Liver (tissue), 9 donors: ENCODE results near the gene TCP1. TPM values are rescaled to one million over a fixed set of nuclear protein-coding genes. Genes with fewer than 3 reads are reported as not detected.

ENCODE experiments used
- DNase-seq: peaks from one replicate; pipeline ENCODE4 v3.0.0-alpha.2; 2017; ENCODE audit warnings: low spot score
- H3K27ac ChIP-seq, 2 donors: one replicate each; pipeline ENCODE4 v1.7.0; 2013; ENCODE audit warnings: inconsistent platforms in 2 of 2, low read length in 2 of 2, control low read depth in 1 of 2, low read depth in 1 of 2, mild to moderate bottlenecking in 1 of 2
- H3K27me3 ChIP-seq, 4 donors: one replicate each; pipeline versions ENCODE4 v1.6.1 to v1.7.0; 2013; ENCODE audit warnings: low read length in 3 of 4, inconsistent platforms in 1 of 4, mild to moderate bottlenecking in 1 of 4, moderate library complexity in 1 of 4; ENCODE audit not compliant: control insufficient read depth in 4 of 4, insufficient read depth in 4 of 4
- H3K36me3 ChIP-seq, 4 donors: one replicate each; pipeline versions ENCODE4 v1.6.1 to v1.7.0; 2013; ENCODE audit warnings: low read length in 3 of 4, mild to moderate bottlenecking in 3 of 4, low read depth in 1 of 4, moderate library complexity in 1 of 4; ENCODE audit not compliant: control insufficient read depth in 4 of 4, insufficient read depth in 3 of 4
- H3K4me1 ChIP-seq, 4 donors: one replicate each; pipeline versions ENCODE4 v1.6.1 to v1.7.0; 2013; ENCODE audit warnings: low read length in 3 of 4, mild to moderate bottlenecking in 3 of 4, moderate library complexity in 1 of 4; ENCODE audit not compliant: control insufficient read depth in 4 of 4, insufficient read depth in 4 of 4
- H3K4me3 ChIP-seq, 3 donors: one replicate each; pipeline versions ENCODE4 v1.6.1 to v1.7.0; 2013; ENCODE audit warnings: low read length in 3 of 3, control low read depth in 1 of 3, low read depth in 1 of 3, mild to moderate bottlenecking in 1 of 3
- H3K9ac ChIP-seq, 2 donors: one replicate each; pipeline ENCODE4 v1.7.0; 2013; ENCODE audit warnings: low read length in 2 of 2, mild to moderate bottlenecking in 2 of 2, moderate library complexity in 2 of 2, control low read depth in 1 of 2, low read depth in 1 of 2
- H3K9me3 ChIP-seq, 4 donors: one replicate each; pipeline versions ENCODE4 v1.6.1 to v1.7.0; 2013; ENCODE audit warnings: low read length in 3 of 4; ENCODE audit not compliant: control insufficient read depth in 4 of 4
- EGR1 ChIP-seq, 2 donors: IDR thresholded peaks; 2 replicates each; pipeline ENCODE4 v1.6.1; 2016 to 2018; ENCODE audit warnings: antibody characterized with exemption in 2 of 2, low read depth in 2 of 2
- FOXA1 ChIP-seq: IDR thresholded peaks from 2 replicates; pipeline ENCODE4 v1.6.1; 2016; ENCODE audit warnings: antibody characterized with exemption
- FOXA2 ChIP-seq: IDR thresholded peaks from 2 replicates; pipeline ENCODE4 v1.6.1; 2016; ENCODE audit warnings: antibody characterized with exemption
- GABPA ChIP-seq, 2 donors: IDR thresholded peaks in 1 of 2; conservative IDR thresholded peaks in 1 of 2; 2 replicates each; pipeline ENCODE4 v1.6.1; 2016; ENCODE audit warnings: antibody characterized with exemption in 2 of 2, mild to moderate bottlenecking in 1 of 2, moderate library complexity in 1 of 2
- HNF4A ChIP-seq, 2 donors: conservative IDR thresholded peaks; 2 replicates each; pipeline ENCODE4 v1.6.1; 2016; ENCODE audit warnings: antibody characterized with exemption in 2 of 2, mild to moderate bottlenecking in 2 of 2
- HNF4G ChIP-seq: IDR thresholded peaks from 2 replicates; pipeline ENCODE4 v1.6.1; 2016; ENCODE audit warnings: antibody characterized with exemption
- JUND ChIP-seq, 2 donors: IDR thresholded peaks; 2 replicates each; pipeline ENCODE4 v1.6.1; 2016; ENCODE audit warnings: antibody characterized with exemption in 2 of 2
- NR2F2 ChIP-seq: IDR thresholded peaks from 2 replicates; pipeline ENCODE4 v1.6.1; 2016; ENCODE audit warnings: antibody characterized with exemption
- RAD21 ChIP-seq, 2 donors: IDR thresholded peaks; 2 replicates each; pipeline ENCODE4 v1.6.1; 2016; ENCODE audit warnings: antibody characterized with exemption in 2 of 2, mild to moderate bottlenecking in 2 of 2
- RXRA ChIP-seq, 2 donors: IDR thresholded peaks; 2 replicates each; pipeline ENCODE4 v1.6.1; 2017 to 2018; ENCODE audit warnings: antibody characterized with exemption in 2 of 2, mild to moderate bottlenecking in 1 of 2
- SP1 ChIP-seq: IDR thresholded peaks from 2 replicates; pipeline ENCODE4 v1.6.1; 2018; ENCODE audit warnings: antibody characterized with exemption, mild to moderate bottlenecking
- TAF1 ChIP-seq: conservative IDR thresholded peaks from 2 replicates; pipeline ENCODE4 v1.6.1; 2016; ENCODE audit warnings: antibody characterized with exemption, mild to moderate bottlenecking
- YY1 ChIP-seq: IDR thresholded peaks from 2 replicates; pipeline ENCODE4 v1.6.1; 2016; ENCODE audit warnings: antibody characterized with exemption, mild to moderate bottlenecking
- WGBS: extraction: QIAGEN DNeasy Blood & Tissue Kit; methylation state at CpG from one replicate; pipeline ENCODE4 v1.1.7; 2013; 5-methylcytosine and 5-hydroxymethylcytosine counted together
- polyA plus RNA-seq, 2 donors: library from polyadenylated mRNA; stranded (reverse) in 1 of 2; unstranded in 1 of 2; fragments of 200-250 nt in 1 of 2; fragments of >200 nt in 1 of 2; fragmentation: Nextera tagmentation in 1 of 2; extraction: Ambion mirVana in 1 of 2; gene quantifications; one replicate each; pipeline versions ENCODE4 v1.2.1 to v1.2.3, GENCODE V29; 2013 to 2015
- total RNA-seq, 2 donors: library from RNA; depleted of rRNA; stranded (reverse); fragments of >200 nt; gene quantifications; one replicate each; pipeline ENCODE4 v1.2.3, GENCODE V29; 2014
- TF ChIP-seq, protein P1 (sequence below): fragments of 150-350 bp; IDR thresholded peaks from 2 replicates; pipeline ENCODE4 v1.5.1; 2017; ENCODE audit warnings: improper control_type of control experiment, low read depth, low read length; ENCODE audit not compliant: missing input control
- TF ChIP-seq, protein P2 (sequence below): IDR thresholded peaks from 2 replicates; pipeline ENCODE4 v1.6.1; 2016; ENCODE audit warnings: antibody characterized with exemption
- TF ChIP-seq, protein P3 (sequence below): IDR thresholded peaks from 2 replicates; pipeline ENCODE4 v1.6.1; 2016; ENCODE audit warnings: antibody characterized with exemption, mild to moderate bottlenecking
- TF ChIP-seq, protein P4 (sequence below): IDR thresholded peaks from 2 replicates; pipeline ENCODE4 v1.6.1; 2016; ENCODE audit warnings: antibody characterized with exemption
- TF ChIP-seq, protein P5 (sequence below): IDR thresholded peaks from 2 replicates; pipeline ENCODE4 v1.6.1; 2016; ENCODE audit warnings: antibody characterized with exemption
- donor health status: healthy.
- donor health status: healthy.
- donor health status: healthy.
- donor health status: healthy.
- donor health status: healthy.

The TCP1 gene
- total and polyA plus RNA-seq, 4 donors = 59.5 to 155 (median 94.3) TPM

DNA sequence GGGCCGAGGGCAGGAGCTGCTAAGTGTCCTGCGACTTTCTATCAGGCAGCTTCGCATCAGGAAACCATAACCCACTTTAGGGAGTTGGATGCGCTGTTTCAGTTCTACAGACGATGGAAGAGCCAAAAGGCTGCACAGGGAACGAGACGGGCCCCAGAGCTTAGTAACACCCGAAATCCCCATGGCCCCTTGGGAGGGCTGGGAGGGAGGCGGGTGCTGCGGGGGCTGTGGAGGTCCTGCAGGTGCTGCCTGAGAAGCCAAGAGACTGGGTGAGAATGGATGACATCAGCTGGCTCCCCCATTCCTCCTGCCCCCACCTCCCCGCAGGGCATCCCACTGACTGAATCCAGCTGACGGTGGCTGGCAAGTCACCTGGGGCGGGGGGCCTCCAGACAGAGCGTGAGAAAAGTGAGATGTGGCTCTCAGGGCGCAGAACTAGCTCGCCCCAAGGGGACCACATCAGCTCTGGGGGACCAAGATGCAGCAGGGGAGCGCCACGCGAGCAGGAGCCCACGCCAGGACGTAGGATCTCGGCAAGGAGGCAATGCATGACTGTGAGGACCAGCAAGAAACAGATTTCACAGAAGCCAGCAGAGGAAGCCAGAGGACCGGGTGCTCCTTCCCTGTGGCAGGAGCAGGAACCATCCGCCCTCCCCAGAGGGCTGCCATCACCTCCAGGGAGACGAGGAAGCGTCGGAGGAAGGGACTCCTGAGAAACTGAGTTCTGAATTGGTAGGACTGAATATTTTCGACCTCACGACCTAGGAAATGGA is 47.5 kb upstream of the TCP1 start:
- no peak overlapping the region for H3K9ac ChIP-seq
- H3K4me3 ChIP-seq = no peak overlapping the region
- no peak for TF ChIP-seq HNF4A (conservative IDR thresholded peaks at IDR 0.05)
- TF ChIP-seq, protein P1, sequence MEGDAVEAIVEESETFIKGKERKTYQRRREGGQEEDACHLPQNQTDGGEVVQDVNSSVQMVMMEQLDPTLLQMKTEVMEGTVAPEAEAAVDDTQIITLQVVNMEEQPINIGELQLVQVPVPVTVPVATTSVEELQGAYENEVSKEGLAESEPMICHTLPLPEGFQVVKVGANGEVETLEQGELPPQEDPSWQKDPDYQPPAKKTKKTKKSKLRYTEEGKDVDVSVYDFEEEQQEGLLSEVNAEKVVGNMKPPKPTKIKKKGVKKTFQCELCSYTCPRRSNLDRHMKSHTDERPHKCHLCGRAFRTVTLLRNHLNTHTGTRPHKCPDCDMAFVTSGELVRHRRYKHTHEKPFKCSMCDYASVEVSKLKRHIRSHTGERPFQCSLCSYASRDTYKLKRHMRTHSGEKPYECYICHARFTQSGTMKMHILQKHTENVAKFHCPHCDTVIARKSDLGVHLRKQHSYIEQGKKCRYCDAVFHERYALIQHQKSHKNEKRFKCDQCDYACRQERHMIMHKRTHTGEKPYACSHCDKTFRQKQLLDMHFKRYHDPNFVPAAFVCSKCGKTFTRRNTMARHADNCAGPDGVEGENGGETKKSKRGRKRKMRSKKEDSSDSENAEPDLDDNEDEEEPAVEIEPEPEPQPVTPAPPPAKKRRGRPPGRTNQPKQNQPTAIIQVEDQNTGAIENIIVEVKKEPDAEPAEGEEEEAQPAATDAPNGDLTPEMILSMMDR = no peak
- TF ChIP-seq, protein P2, sequence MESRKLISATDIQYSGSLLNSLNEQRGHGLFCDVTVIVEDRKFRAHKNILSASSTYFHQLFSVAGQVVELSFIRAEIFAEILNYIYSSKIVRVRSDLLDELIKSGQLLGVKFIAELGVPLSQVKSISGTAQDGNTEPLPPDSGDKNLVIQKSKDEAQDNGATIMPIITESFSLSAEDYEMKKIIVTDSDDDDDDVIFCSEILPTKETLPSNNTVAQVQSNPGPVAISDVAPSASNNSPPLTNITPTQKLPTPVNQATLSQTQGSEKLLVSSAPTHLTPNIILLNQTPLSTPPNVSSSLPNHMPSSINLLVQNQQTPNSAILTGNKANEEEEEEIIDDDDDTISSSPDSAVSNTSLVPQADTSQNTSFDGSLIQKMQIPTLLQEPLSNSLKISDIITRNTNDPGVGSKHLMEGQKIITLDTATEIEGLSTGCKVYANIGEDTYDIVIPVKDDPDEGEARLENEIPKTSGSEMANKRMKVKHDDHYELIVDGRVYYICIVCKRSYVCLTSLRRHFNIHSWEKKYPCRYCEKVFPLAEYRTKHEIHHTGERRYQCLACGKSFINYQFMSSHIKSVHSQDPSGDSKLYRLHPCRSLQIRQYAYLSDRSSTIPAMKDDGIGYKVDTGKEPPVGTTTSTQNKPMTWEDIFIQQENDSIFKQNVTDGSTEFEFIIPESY = no peak
- no peak for TF ChIP-seq RAD21 (IDR thresholded peaks at IDR 0.05)
- TF ChIP-seq, protein P3, sequence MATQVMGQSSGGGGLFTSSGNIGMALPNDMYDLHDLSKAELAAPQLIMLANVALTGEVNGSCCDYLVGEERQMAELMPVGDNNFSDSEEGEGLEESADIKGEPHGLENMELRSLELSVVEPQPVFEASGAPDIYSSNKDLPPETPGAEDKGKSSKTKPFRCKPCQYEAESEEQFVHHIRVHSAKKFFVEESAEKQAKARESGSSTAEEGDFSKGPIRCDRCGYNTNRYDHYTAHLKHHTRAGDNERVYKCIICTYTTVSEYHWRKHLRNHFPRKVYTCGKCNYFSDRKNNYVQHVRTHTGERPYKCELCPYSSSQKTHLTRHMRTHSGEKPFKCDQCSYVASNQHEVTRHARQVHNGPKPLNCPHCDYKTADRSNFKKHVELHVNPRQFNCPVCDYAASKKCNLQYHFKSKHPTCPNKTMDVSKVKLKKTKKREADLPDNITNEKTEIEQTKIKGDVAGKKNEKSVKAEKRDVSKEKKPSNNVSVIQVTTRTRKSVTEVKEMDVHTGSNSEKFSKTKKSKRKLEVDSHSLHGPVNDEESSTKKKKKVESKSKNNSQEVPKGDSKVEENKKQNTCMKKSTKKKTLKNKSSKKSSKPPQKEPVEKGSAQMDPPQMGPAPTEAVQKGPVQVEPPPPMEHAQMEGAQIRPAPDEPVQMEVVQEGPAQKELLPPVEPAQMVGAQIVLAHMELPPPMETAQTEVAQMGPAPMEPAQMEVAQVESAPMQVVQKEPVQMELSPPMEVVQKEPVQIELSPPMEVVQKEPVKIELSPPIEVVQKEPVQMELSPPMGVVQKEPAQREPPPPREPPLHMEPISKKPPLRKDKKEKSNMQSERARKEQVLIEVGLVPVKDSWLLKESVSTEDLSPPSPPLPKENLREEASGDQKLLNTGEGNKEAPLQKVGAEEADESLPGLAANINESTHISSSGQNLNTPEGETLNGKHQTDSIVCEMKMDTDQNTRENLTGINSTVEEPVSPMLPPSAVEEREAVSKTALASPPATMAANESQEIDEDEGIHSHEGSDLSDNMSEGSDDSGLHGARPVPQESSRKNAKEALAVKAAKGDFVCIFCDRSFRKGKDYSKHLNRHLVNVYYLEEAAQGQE = no peak
- no peak for TF ChIP-seq GABPA (IDR thresholded peaks at IDR 0.05 in 1 of 2, conservative IDR thresholded peaks at IDR 0.05 in 1 of 2)
- no peak for TF ChIP-seq HNF4G
- no peak for TF ChIP-seq JUND (IDR thresholded peaks at IDR 0.05)
- TF ChIP-seq FOXA2 = no peak
- TF ChIP-seq, protein P4, sequence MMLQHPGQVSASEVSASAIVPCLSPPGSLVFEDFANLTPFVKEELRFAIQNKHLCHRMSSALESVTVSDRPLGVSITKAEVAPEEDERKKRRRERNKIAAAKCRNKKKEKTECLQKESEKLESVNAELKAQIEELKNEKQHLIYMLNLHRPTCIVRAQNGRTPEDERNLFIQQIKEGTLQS = no peak
- no peak for TF ChIP-seq SP1
- no peak for TF ChIP-seq NR2F2
- no peak for TF ChIP-seq FOXA1
- no peak for TF ChIP-seq YY1
- TF ChIP-seq, protein P5, sequence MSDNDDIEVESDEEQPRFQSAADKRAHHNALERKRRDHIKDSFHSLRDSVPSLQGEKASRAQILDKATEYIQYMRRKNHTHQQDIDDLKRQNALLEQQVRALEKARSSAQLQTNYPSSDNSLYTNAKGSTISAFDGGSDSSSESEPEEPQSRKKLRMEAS = no peak
- TF ChIP-seq EGR1 (IDR thresholded peaks at IDR 0.05; ENCODE audit: low read depth in 2 of 2) = no peak
- TF ChIP-seq TAF1 = no peak
- TF ChIP-seq RXRA (IDR thresholded peaks at IDR 0.05) = no peak
- no peaks in the 10 kb centered on the region for H3K36me3 ChIP-seq
- no peak overlapping the region for H3K27ac ChIP-seq
- no peaks in the 10 kb centered on the region for H3K9me3 ChIP-seq
- no peaks in the 10 kb centered on the region for H3K27me3 ChIP-seq
- DNase-seq = no peak
- no peaks in the 10 kb centered on the region for H3K4me1 ChIP-seq
- WGBS = 87% methylated on average over 29 of the region's 29 CpGs
